ENCODE data around the gene NACAD.

NACAD gene

GRCh38 chr7:45125193-45125904 is 36.6 kb upstream of the NACAD start:
- no peak for TF ChIP-seq CTCF (IDR thresholded peaks at IDR 0.05; ENCODE audit: low read depth, low read length, missing control alignments)
- H3K4me3 ChIP-seq (ENCODE audit: low read depth, low read length), result no peak overlapping the region
- in situ Hi-C loops (cut with HindIII; ENCODE audit: low sequenced_read_pairs), result no loop called here
- DNase-seq (ENCODE audit: low read depth), result no peak

GRCh38 chr7:45123913-45124710 is 35.3 kb upstream of the NACAD start:
- no peak for TF ChIP-seq CTCF (IDR thresholded peaks at IDR 0.05; ENCODE audit: low read depth, low read length, missing control alignments)
- H3K4me3 ChIP-seq (ENCODE audit: low read depth, low read length), result no peak overlapping the region
- DNase-seq (ENCODE audit: low read depth), result no peak
- in situ Hi-C loops (cut with HindIII; ENCODE audit: low sequenced_read_pairs), result no loop called here

GRCh38 chr7:45122975-45123860 is 34.4 kb upstream of the NACAD start:
- H3K4me3 ChIP-seq (ENCODE audit: low read depth, low read length), result no peak overlapping the region
- in situ Hi-C loops (cut with HindIII; ENCODE audit: low sequenced_read_pairs), result no loop called here
- no peak for DNase-seq (ENCODE audit: low read depth)

GRCh38 chr7:45119550-45119949 is 30.8 kb upstream of the NACAD start:
- in situ Hi-C loops (cut with HindIII; ENCODE audit: low sequenced_read_pairs), result no loop called here
- no peak for TF ChIP-seq CTCF (IDR thresholded peaks at IDR 0.05; ENCODE audit: low read depth, low read length, missing control alignments)
- no peak for DNase-seq (ENCODE audit: low read depth)
- H3K4me3 ChIP-seq (ENCODE audit: low read depth, low read length), result no peak overlapping the region

More at GRCh38 chr7:45122975-45123860, 34.4 kb upstream of the NACAD start:
- no peak for TF ChIP-seq CTCF (IDR thresholded peaks at IDR 0.05; ENCODE audit: low read depth, low read length, missing control alignments)

- no peak for TF ChIP-seq CTCF (IDR thresholded peaks at IDR 0.05; ENCODE audit: low read depth, low read length, missing control alignments)
- DNase-seq (ENCODE audit: low read depth), result no peak
- in situ Hi-C loops (cut with HindIII; ENCODE audit: low sequenced_read_pairs), result no loop called here
- no peak overlapping the region for H3K4me3 ChIP-seq (ENCODE audit: low read depth, low read length)
Observed at GRCh38 chr7:45118889-45119331, 30.1 kb upstream of the NACAD start.

- in situ Hi-C loops (cut with HindIII; ENCODE audit: low sequenced_read_pairs), result no loop called here
- no peak for TF ChIP-seq CTCF (IDR thresholded peaks at IDR 0.05; ENCODE audit: low read depth, low read length, missing control alignments)
- no peak for DNase-seq (ENCODE audit: low read depth)
- H3K4me3 ChIP-seq (ENCODE audit: low read depth, low read length), result no peak overlapping the region
Observed at GRCh38 chr7:45118292-45118691, 29.5 kb upstream of the NACAD start.

Data from astrocyte of the cerebellum (primary cell).